Transverse colon (tissue), 4 donors: ENCODE measurements around the gene GDF9.

Experiments used
- CTCF ChIP-seq, 5 experiments: fragments of 200-600 bp in 3 of 5; fragments of 450-650 bp in 2 of 5; sonication (generic) in 3 of 5; IDR thresholded peaks; 1 replicate in 2 of 5; 2 replicates in 3 of 5; pipeline ENCODE4 v1.5.1; 2016 to 2017; ENCODE audit warnings: antibody characterized with exemption in 5 of 5, inconsistent platforms in 3 of 5, mild to moderate bottlenecking in 2 of 5, moderate library complexity in 1 of 5
- EP300 ChIP-seq: sonication (generic); formaldehyde crosslinking; IDR thresholded peaks from one replicate; pipeline ENCODE4 v1.6.1; 2017; ENCODE audit warnings: antibody characterized with exemption, low read depth
- POLR2A ChIP-seq: fragments of 450-650 bp; IDR thresholded peaks from one replicate; pipeline ENCODE4 v1.6.1; 2016; ENCODE audit warnings: antibody characterized with exemption, mild to moderate bottlenecking, moderate library complexity
- POLR2AphosphoS5 ChIP-seq, 3 donors: sonication (generic); formaldehyde crosslinking; IDR thresholded peaks; one replicate each; pipeline ENCODE4 v1.6.1; 2016; ENCODE audit warnings: antibody characterized with exemption in 3 of 3

GRCh38 chr5:132898094-132898493 lies 31.8 kb upstream of the GDF9 start:
- TF ChIP-seq CTCF (IDR thresholded peaks at IDR 0.05) (no peak), EP300 (no peak), POLR2A (no peak), POLR2AphosphoS5 (IDR thresholded peaks at IDR 0.05) (no peak)
